GM12878 (cell line): ENCODE results near the gene ELK3.

Source experiments
- ATF3 ChIP-seq: IDR thresholded peaks from 2 replicates; pipeline ENCODE4 v1.6.1; 2011; ENCODE audit warnings: low read depth, mild to moderate bottlenecking, low read length, moderate library complexity, borderline replicate concordance; ENCODE audit errors: extremely low read depth
- CTCF ChIP-seq, 3 experiments: IDR thresholded peaks in 2 of 3; conservative IDR thresholded peaks in 1 of 3; 2 replicates each; pipeline ENCODE4 v1.5.1; 2011; ENCODE audit warnings: low read depth in 3 of 3, low read length in 3 of 3, mild to moderate bottlenecking in 3 of 3, control low read depth in 2 of 3, moderate library complexity in 2 of 3, inconsistent platforms in 1 of 3, mixed read lengths in 1 of 3; ENCODE audit not compliant: control insufficient read depth in 2 of 3, insufficient read depth in 1 of 3; ENCODE audit errors: extremely low read depth in 1 of 3
- MXI1 ChIP-seq: fragments of 150-350 bp; IDR thresholded peaks from 2 replicates; pipeline ENCODE4 v1.6.1; 2011; ENCODE audit warnings: low read depth, mild to moderate bottlenecking, inconsistent platforms, low read length, improper control_type of control experiment
- NR2C2 ChIP-seq: IDR thresholded peaks from 2 replicates; pipeline ENCODE4 v1.6.1; 2011; ENCODE audit warnings: borderline replicate concordance, low read depth; ENCODE audit not compliant: control insufficient read depth, insufficient read length
- POLR2A ChIP-seq: IDR thresholded peaks from 2 replicates; pipeline ENCODE4 v1.6.1; 2011; ENCODE audit warnings: low read depth, mild to moderate bottlenecking, low read length
- SPI1 ChIP-seq: IDR thresholded peaks from 2 replicates; pipeline ENCODE4 v1.6.1; 2011; ENCODE audit warnings: low read depth, mild to moderate bottlenecking, low read length, moderate library complexity, borderline replicate concordance; ENCODE audit not compliant: insufficient read depth
- SUZ12 ChIP-seq: fragments of 200-600 bp; sonication (generic); IDR thresholded peaks from one replicate; pipeline ENCODE4 v1.6.1; 2018; ENCODE audit warnings: antibody characterized with exemption, mild to moderate bottlenecking; ENCODE audit not compliant: unreplicated experiment
- ZSCAN29 ChIP-seq: fragments of 450-650 bp; IDR thresholded peaks from 2 replicates; pipeline ENCODE4 v1.6.1; 2017; ENCODE audit warnings: mild to moderate bottlenecking, moderate library complexity
- TF ChIP-seq, protein P1 (sequence below): IDR thresholded peaks from 2 replicates; pipeline ENCODE4 v1.6.1; 2012; ENCODE audit warnings: mild to moderate bottlenecking, low read depth, low read length

GRCh38 chr12:96146747-96147146 is 47.4 kb upstream of the ELK3 start:
- TF ChIP-seq ZSCAN29 (no peak), NR2C2 (no peak), MXI1 (no peak), CTCF (IDR thresholded peaks at IDR 0.05 in 2 of 3, conservative IDR thresholded peaks at IDR 0.05 in 1 of 3; ENCODE audit: control insufficient read depth in 2 of 3, extremely low read depth in 1 of 3, insufficient read depth in 1 of 3, low read depth in 3 of 3, low read length in 3 of 3) (no peak), ATF3 (no peak), SUZ12 (no peak), POLR2A (no peak), SPI1 (no peak)
- TF ChIP-seq, protein P1, sequence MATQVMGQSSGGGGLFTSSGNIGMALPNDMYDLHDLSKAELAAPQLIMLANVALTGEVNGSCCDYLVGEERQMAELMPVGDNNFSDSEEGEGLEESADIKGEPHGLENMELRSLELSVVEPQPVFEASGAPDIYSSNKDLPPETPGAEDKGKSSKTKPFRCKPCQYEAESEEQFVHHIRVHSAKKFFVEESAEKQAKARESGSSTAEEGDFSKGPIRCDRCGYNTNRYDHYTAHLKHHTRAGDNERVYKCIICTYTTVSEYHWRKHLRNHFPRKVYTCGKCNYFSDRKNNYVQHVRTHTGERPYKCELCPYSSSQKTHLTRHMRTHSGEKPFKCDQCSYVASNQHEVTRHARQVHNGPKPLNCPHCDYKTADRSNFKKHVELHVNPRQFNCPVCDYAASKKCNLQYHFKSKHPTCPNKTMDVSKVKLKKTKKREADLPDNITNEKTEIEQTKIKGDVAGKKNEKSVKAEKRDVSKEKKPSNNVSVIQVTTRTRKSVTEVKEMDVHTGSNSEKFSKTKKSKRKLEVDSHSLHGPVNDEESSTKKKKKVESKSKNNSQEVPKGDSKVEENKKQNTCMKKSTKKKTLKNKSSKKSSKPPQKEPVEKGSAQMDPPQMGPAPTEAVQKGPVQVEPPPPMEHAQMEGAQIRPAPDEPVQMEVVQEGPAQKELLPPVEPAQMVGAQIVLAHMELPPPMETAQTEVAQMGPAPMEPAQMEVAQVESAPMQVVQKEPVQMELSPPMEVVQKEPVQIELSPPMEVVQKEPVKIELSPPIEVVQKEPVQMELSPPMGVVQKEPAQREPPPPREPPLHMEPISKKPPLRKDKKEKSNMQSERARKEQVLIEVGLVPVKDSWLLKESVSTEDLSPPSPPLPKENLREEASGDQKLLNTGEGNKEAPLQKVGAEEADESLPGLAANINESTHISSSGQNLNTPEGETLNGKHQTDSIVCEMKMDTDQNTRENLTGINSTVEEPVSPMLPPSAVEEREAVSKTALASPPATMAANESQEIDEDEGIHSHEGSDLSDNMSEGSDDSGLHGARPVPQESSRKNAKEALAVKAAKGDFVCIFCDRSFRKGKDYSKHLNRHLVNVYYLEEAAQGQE, result no peak
